ENCODE data around the gene OR6M1. TPM values are rescaled to one million over a fixed set of nuclear protein-coding genes. Genes with fewer than 3 reads are reported as not detected.

The OR6M1 gene, protein sequence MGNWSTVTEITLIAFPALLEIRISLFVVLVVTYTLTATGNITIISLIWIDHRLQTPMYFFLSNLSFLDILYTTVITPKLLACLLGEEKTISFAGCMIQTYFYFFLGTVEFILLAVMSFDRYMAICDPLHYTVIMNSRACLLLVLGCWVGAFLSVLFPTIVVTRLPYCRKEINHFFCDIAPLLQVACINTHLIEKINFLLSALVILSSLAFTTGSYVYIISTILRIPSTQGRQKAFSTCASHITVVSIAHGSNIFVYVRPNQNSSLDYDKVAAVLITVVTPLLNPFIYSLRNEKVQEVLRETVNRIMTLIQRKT
- not detected for total RNA-seq
- polyA plus RNA-seq, result not detected
- long read RNA-seq, donor 1, result 0 reads
- long read RNA-seq, donor 2, result 0 reads
- long read RNA-seq, donor 3, result 0 reads
- long read RNA-seq, donor 4, result 0 reads
- long read RNA-seq, donor 5, result 0 reads
- long read RNA-seq, donor 6, partial matches to known transcripts, result 0 of 1 reads
- long read RNA-seq, donor 6, other reads (novel, unspliced or antisense), result 0 of 1 reads
- long read RNA-seq, donor 7, result 0 reads
- long read RNA-seq, donor 8, result 0 reads
- long read RNA-seq, donor 9, result 0 reads
- long read RNA-seq, donor 10, partial matches to known transcripts, result 0 of 1 reads
- long read RNA-seq, donor 10, other reads (novel, unspliced or antisense), result 0 of 1 reads

DNA sequence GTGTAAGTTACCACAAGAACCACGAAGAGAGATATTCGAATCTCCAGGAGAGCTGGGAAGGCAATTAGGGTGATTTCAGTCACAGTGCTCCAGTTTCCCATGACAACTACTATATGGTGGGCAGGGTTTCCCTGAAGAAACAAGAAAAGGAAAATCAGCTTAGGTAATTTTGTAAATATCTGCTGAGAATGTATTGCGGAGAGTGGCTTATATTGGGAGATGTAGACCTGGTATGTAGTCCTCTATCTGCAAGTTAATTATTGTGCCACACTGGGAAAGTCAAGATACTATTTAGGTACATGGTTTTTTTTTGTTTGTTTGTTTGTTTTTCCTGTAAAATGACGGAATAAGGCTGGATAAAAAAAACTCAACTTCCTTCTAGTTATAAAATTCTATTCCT, at the start of gene OR6M1:
TSS of gene OR6M1 (minus strand) at position 101 of the 400 bp plus-strand sequence. CDS start at position 101, 0 bp downstream.
- 69 to 79% (median 73%) methylated on average over 4 of the region's 4 CpGs for WGBS, 5 donors
- Histone ChIP-seq H3K9me3 (no peaks in the 10 kb centered on the region), H3K27ac (no peak within 1 kb of the TSS), H3K27me3 (no peaks in the 10 kb centered on the region), H3K4me1 (no peaks in the 10 kb centered on the region), H3K4me3 (no peak within 1 kb of the TSS), H3K36me3 (no peaks in the 10 kb centered on the region)
- intact Hi-C loops (cut with DNase I; ENCODE audit: low total_unique reads), result no loop called here
- DNase-seq, result no peak
- TF ChIP-seq EP300 (IDR thresholded peaks at IDR 0.05) (no peak), POLR2A (IDR thresholded peaks at IDR 0.05) (no peak), POLR2AphosphoS5 (IDR thresholded peaks at IDR 0.05) (no peak)
- TF ChIP-seq, protein P1, sequence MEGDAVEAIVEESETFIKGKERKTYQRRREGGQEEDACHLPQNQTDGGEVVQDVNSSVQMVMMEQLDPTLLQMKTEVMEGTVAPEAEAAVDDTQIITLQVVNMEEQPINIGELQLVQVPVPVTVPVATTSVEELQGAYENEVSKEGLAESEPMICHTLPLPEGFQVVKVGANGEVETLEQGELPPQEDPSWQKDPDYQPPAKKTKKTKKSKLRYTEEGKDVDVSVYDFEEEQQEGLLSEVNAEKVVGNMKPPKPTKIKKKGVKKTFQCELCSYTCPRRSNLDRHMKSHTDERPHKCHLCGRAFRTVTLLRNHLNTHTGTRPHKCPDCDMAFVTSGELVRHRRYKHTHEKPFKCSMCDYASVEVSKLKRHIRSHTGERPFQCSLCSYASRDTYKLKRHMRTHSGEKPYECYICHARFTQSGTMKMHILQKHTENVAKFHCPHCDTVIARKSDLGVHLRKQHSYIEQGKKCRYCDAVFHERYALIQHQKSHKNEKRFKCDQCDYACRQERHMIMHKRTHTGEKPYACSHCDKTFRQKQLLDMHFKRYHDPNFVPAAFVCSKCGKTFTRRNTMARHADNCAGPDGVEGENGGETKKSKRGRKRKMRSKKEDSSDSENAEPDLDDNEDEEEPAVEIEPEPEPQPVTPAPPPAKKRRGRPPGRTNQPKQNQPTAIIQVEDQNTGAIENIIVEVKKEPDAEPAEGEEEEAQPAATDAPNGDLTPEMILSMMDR (IDR thresholded peaks at IDR 0.05), result no peak

DNA sequence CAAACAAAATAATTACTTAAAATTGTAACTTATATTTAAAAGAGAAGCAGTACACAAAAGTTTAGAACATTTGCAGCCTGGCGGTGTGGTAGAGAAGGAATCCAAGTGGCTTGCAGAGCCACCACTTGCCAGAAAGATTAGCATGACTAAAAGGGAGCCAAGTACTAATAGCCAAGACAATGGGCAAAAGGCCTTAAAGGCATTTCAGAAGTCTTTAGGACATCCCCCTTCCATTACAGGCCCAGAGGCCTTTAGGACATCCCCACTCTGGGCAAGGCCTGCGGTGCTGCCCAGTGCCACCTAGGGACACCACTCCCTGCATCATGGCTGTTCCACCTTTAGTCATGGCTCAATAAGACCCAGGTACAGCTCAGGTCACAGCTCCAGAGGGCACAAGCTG, 46.9 kb upstream of the OR6M1 start:
- no peaks in the 10 kb centered on the region for H3K4me1 ChIP-seq
- H3K36me3 ChIP-seq, result no peaks in the 10 kb centered on the region
- H3K27ac ChIP-seq, result no peak overlapping the region
- no peak for DNase-seq
- H3K9me3 ChIP-seq, result peaks cover 0 to 29% (median 5%) of the 10 kb centered on the region in 4 donors
- 75 to 100% (median 94%) methylated on average over 2 of the region's 2 CpGs for whole genome bisulfite sequencing, 5 donors
- no peak overlapping the region for H3K4me3 ChIP-seq
- TF ChIP-seq, protein P1 (IDR thresholded peaks at IDR 0.05), result no peak
- TF ChIP-seq EP300 (IDR thresholded peaks at IDR 0.05), result no peak
- TF ChIP-seq POLR2AphosphoS5 (IDR thresholded peaks at IDR 0.05), result no peak
- TF ChIP-seq POLR2A (IDR thresholded peaks at IDR 0.05), result no peak
- H3K27me3 ChIP-seq, result peaks cover 0 to 3% (median 0%) of the 10 kb centered on the region in 3 donors
- intact Hi-C loops (cut with DNase I; ENCODE audit: low total_unique reads), result no loop called here

DNA sequence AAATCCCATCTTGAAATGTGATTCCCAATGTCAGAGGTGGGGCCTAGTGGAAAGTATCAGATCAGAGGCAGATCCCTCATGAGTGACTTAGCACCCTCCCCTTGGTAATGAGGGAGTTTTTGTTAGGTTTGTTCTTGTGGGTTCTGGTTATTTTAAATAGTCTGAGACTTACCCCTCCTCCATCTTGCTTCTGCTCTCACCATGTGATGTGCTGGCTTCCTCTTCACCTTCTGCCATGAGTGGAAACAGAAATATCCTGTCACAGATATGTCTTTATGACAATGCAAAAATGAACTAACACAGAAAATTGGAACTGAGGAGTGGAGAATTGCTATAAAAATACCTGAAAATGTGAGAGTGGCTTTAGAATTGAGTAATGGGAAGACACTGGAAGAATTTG, 46.2 kb upstream of the OR6M1 start:
- intact Hi-C loops (cut with DNase I; ENCODE audit: low total_unique reads), result no loop called here
- no peak overlapping the region for H3K27ac ChIP-seq
- H3K36me3 ChIP-seq, result no peaks in the 10 kb centered on the region
- H3K4me3 ChIP-seq, result no peak overlapping the region
- DNase-seq, result no peak
- TF ChIP-seq EP300 (IDR thresholded peaks at IDR 0.05), result no peak
- TF ChIP-seq POLR2AphosphoS5 (IDR thresholded peaks at IDR 0.05), result no peak
- TF ChIP-seq POLR2A (IDR thresholded peaks at IDR 0.05), result no peak
- TF ChIP-seq, protein P1 (IDR thresholded peaks at IDR 0.05), result no peak
- H3K9me3 ChIP-seq, result peaks cover 0 to 29% (median 5%) of the 10 kb centered on the region in 4 donors
- H3K27me3 ChIP-seq, result peaks cover 0 to 3% (median 0%) of the 10 kb centered on the region in 3 donors
- no peaks in the 10 kb centered on the region for H3K4me1 ChIP-seq

DNA sequence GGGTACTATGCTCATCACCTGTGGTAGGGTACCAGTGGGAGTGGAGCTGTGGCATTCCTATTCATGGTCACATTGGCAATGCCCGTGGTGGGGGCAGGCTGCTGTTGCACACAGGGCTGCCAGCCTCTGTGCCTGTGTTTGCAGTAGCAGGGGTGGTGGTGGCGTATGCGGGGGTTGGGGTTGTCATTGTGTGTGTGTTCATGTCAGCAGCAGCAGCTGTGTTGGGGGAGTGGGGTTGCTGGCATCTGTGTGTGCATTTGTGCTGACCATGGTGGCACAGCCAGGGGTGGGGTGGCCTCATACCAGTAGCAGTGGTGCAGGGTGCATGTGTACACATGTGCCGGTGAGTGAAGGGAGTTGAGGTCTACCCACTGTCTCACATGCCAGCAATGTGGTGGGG, 45.0 kb upstream of the OR6M1 start:
- WGBS, 5 donors, result 78 to 95% (median 89%) methylated on average over 4 of the region's 4 CpGs
- intact Hi-C loops (cut with DNase I; ENCODE audit: low total_unique reads), result no loop called here

More for the DNA sequence above, 45.0 kb upstream of the OR6M1 start:
- no peak overlapping the region for H3K4me3 ChIP-seq
- TF ChIP-seq, protein P1 (IDR thresholded peaks at IDR 0.05), result no peak
- no peak for TF ChIP-seq POLR2A (IDR thresholded peaks at IDR 0.05)
- no peak for TF ChIP-seq POLR2AphosphoS5 (IDR thresholded peaks at IDR 0.05)
- no peak for TF ChIP-seq EP300 (IDR thresholded peaks at IDR 0.05)
- H3K9me3 ChIP-seq, result peaks cover 0 to 21% (median 5%) of the 10 kb centered on the region in 4 donors
- no peaks in the 10 kb centered on the region for H3K36me3 ChIP-seq
- no peak for DNase-seq
- no peak overlapping the region for H3K27ac ChIP-seq
- no peaks in the 10 kb centered on the region for H3K4me1 ChIP-seq
- peaks cover 0 to 3% (median 0%) of the 10 kb centered on the region in 3 donors for H3K27me3 ChIP-seq
